Natural killer cell (primary cell): ENCODE data around the gene NPHP1. TPM values are rescaled to one million over a fixed set of nuclear protein-coding genes. Genes with fewer than 3 reads are reported as not detected.
"Not testable (repeated sequence)": the region's sequence is repeated elsewhere in the genome, so short reads cannot be mapped to it uniquely, and the experiment has no call there.

Experiments
- ATAC-seq, 3 donors: fragments of 150-1000 bp in 2 of 3; fragments of 200-7000 bp in 1 of 3; cut with Tn5 transposase; 1 replicate in 1 of 3; 2 replicates in 2 of 3; pipeline ENCODE4 v1.10.0; 2021; ENCODE audit warnings: mild to moderate bottlenecking in 2 of 3, moderate library complexity in 2 of 3
- DNase-seq, 2 donors: peaks; one replicate each; pipeline versions ENCODE4 v3.0.0 to v3.0.0-alpha.2; 2013 to 2021; ENCODE audit warnings: mixed read lengths in 1 of 2
- H3K27ac ChIP-seq: one replicate; pipeline ENCODE4 v1.5.1; 2013; ENCODE audit warnings: mild to moderate bottlenecking, low read length
- H3K27me3 ChIP-seq: one replicate; pipeline ENCODE4 v1.6.1; 2013; ENCODE audit warnings: low read length; ENCODE audit not compliant: control insufficient read depth, insufficient read depth
- H3K36me3 ChIP-seq: one replicate; pipeline ENCODE4 v1.6.1; 2013; ENCODE audit warnings: low read length; ENCODE audit not compliant: control insufficient read depth, insufficient read depth
- H3K4me1 ChIP-seq: one replicate; pipeline ENCODE4 v1.6.1; 2013; ENCODE audit warnings: low read length; ENCODE audit not compliant: control insufficient read depth, insufficient read depth
- H3K4me3 ChIP-seq: one replicate; pipeline ENCODE4 v1.5.1; 2013; ENCODE audit warnings: low read length
- H3K9me3 ChIP-seq: one replicate; pipeline ENCODE4 v1.6.1; 2013; ENCODE audit warnings: low read length; ENCODE audit not compliant: control insufficient read depth, insufficient read depth
- H3K27ac Mint-ChIP-seq, 2 donors: one replicate each; pipeline ENCODE4 v1.8.0; 2022; ENCODE audit warnings: mild to moderate bottlenecking in 2 of 2, mixed read lengths in 2 of 2, moderate library complexity in 1 of 2
- H3K27me3 Mint-ChIP-seq, 2 donors: one replicate each; pipeline ENCODE4 v1.8.0; 2022; ENCODE audit warnings: low read depth in 2 of 2, mixed read lengths in 2 of 2
- H3K36me3 Mint-ChIP-seq: one replicate; pipeline ENCODE4 v1.8.0; 2022; ENCODE audit warnings: mixed read lengths
- H3K4me1 Mint-ChIP-seq, 2 donors: one replicate each; pipeline ENCODE4 v1.8.0; 2022; ENCODE audit warnings: mixed read lengths in 2 of 2
- H3K4me3 Mint-ChIP-seq: one replicate; pipeline ENCODE4 v1.8.0; 2022; ENCODE audit warnings: mild to moderate bottlenecking, moderate library complexity, mixed read lengths
- H3K9me3 Mint-ChIP-seq, 2 donors: one replicate each; pipeline ENCODE4 v1.8.0; 2022; ENCODE audit warnings: mixed read lengths in 2 of 2
- CTCF ChIP-seq: fragments of 200-600 bp; IDR thresholded peaks from one replicate; pipeline ENCODE4 v1.8.0; 2022; ENCODE audit warnings: antibody characterized with exemption
- WGBS: methylation state at CpG from one replicate; pipeline ENCODE4 v1.1.7; 2013; ENCODE audit warnings: missing lambda C conversion rate; ENCODE audit not compliant: insufficient coverage; 5-methylcytosine and 5-hydroxymethylcytosine counted together
- intact Hi-C: fragments of 100-400 bp; cut with micrococcal nuclease; formaldehyde crosslinking; loops from one replicate; pipeline ENCODE4 v1.14.2; 2022
- total RNA-seq, 4 donors: library from RNA; stranded (reverse); fragments of 120-200 nt in 1 of 4; gene quantifications; one replicate each; pipeline versions ENCODE4 v1.2.3 to v1.2.4, GENCODE V29; 2013 to 2022

Gene NPHP1
- total RNA-seq, 3 donors from 2014 or later (not counting 1 experiment from before 2014, with no cell fraction given), result 0.11 to 0.30 (median 0.24) TPM

- H3K9me3 Mint-ChIP-seq, H3K27ac ChIP-seq, H3K27me3 ChIP-seq, DNase-seq, H3K36me3 ChIP-seq, H3K4me1 Mint-ChIP-seq, ATAC-seq, H3K4me3 ChIP-seq, H3K4me3 Mint-ChIP-seq, intact Hi-C loops, H3K27ac Mint-ChIP-seq, H3K4me1 ChIP-seq, H3K9me3 ChIP-seq, H3K36me3 Mint-ChIP-seq: not testable (repeated sequence)
- H3K27me3 Mint-ChIP-seq, result peaks cover 44 to 69% of the 10 kb centered on the region in 2 donors
- 84% methylated on average over 1 of the region's 1 CpG for WGBS
These were observed 17.8 kb upstream of the NPHP1 start for GRCh38 chr2:110222626-110223025.

- H3K27ac Mint-ChIP-seq, result no peak overlapping the region
- peaks cover 7% of the 10 kb centered on the region for H3K27me3 ChIP-seq
- no peaks in the 10 kb centered on the region for H3K36me3 ChIP-seq
- DNase-seq, result no peak
- no peaks in the 10 kb centered on the region for H3K9me3 ChIP-seq
- intact Hi-C loops, result no loop called here
- peaks cover 39 to 66% of the 10 kb centered on the region in 2 donors for H3K27me3 Mint-ChIP-seq
- ATAC-seq, result no peak
- 83% methylated on average over 4 of the region's 4 CpGs for WGBS
- no peak overlapping the region for H3K4me3 Mint-ChIP-seq
- no peaks in the 10 kb centered on the region for H3K4me1 Mint-ChIP-seq
- H3K4me3 ChIP-seq, result no peak overlapping the region
- no peaks in the 10 kb centered on the region for H3K4me1 ChIP-seq
- H3K9me3 Mint-ChIP-seq, result no peaks in the 10 kb centered on the region
- H3K27ac ChIP-seq, result no peak overlapping the region
- H3K36me3 Mint-ChIP-seq, result no peaks in the 10 kb centered on the region
- no peak for TF ChIP-seq CTCF
These were observed 17.1 kb upstream of the NPHP1 start for GRCh38 chr2:110221938-110222337.

- Mint-ChIP-seq H3K27ac (no peak overlapping the region), H3K36me3 (no peaks in the 10 kb centered on the region), H3K4me3 (no peak overlapping the region), H3K9me3 (no peaks in the 10 kb centered on the region), H3K27me3 (peaks cover 40 to 74% of the 10 kb centered on the region in 2 donors), H3K4me1 (no peaks in the 10 kb centered on the region)
- H3K4me1 ChIP-seq, result no peaks in the 10 kb centered on the region
- no peak for TF ChIP-seq CTCF
- no peak overlapping the region for H3K4me3 ChIP-seq
- ATAC-seq, result no peak
- intact Hi-C loops, result no loop called here
- no peaks in the 10 kb centered on the region for H3K9me3 ChIP-seq
- no peak for DNase-seq
- WGBS, result 75% methylated on average over 2 of the region's 2 CpGs
- peaks cover 5% of the 10 kb centered on the region for H3K27me3 ChIP-seq
- H3K36me3 ChIP-seq, result no peaks in the 10 kb centered on the region
- no peak overlapping the region for H3K27ac ChIP-seq
These were observed 15.4 kb upstream of the NPHP1 start for GRCh38 chr2:110220190-110220564.

- intact Hi-C loops, result no loop called here
- no peak overlapping the region for H3K4me3 Mint-ChIP-seq
- H3K9me3 ChIP-seq, result no peaks in the 10 kb centered on the region
- no peaks in the 10 kb centered on the region for H3K36me3 Mint-ChIP-seq
- DNase-seq (no peak), ATAC-seq (no peak)
- H3K4me1 ChIP-seq, result no peaks in the 10 kb centered on the region
- H3K27me3 ChIP-seq, result peaks cover 4% of the 10 kb centered on the region
- no peak overlapping the region for H3K4me3 ChIP-seq
- no peaks in the 10 kb centered on the region for H3K4me1 Mint-ChIP-seq
- no peaks in the 10 kb centered on the region for H3K36me3 ChIP-seq
- TF ChIP-seq CTCF, result no peak
- H3K27ac Mint-ChIP-seq, result no peak overlapping the region
- H3K27ac ChIP-seq, result no peak overlapping the region
- 55% methylated on average over 1 of the region's 1 CpG for WGBS
- H3K9me3 Mint-ChIP-seq, result no peaks in the 10 kb centered on the region
- H3K27me3 Mint-ChIP-seq, result peaks cover 44 to 78% of the 10 kb centered on the region in 2 donors
These were observed 14.8 kb upstream of the NPHP1 start for GRCh38 chr2:110219496-110220189.

- H3K36me3 Mint-ChIP-seq, H3K27ac ChIP-seq, H3K9me3 ChIP-seq, H3K4me1 Mint-ChIP-seq, intact Hi-C loops, H3K27ac Mint-ChIP-seq, H3K4me3 ChIP-seq, H3K27me3 ChIP-seq, H3K36me3 ChIP-seq, H3K9me3 Mint-ChIP-seq, ATAC-seq, H3K4me3 Mint-ChIP-seq, H3K4me1 ChIP-seq, DNase-seq: not testable (repeated sequence)
- WGBS, result 81% methylated on average over 6 of the region's 7 CpGs
- peaks cover 43 to 81% of the 10 kb centered on the region in 2 donors for H3K27me3 Mint-ChIP-seq
These were observed 14.1 kb upstream of the NPHP1 start for GRCh38 chr2:110218889-110219288.
